Muscle layer of duodenum (tissue), 2 donors: Measurements from ENCODE around the gene PICALM.

Source experiments
- H3K27ac ChIP-seq: one replicate; pipeline ENCODE4 v1.7.0; 2013; ENCODE audit warnings: mild to moderate bottlenecking, low read length
- H3K27me3 ChIP-seq: one replicate; pipeline ENCODE4 v1.7.0; 2013; ENCODE audit warnings: low read depth, mild to moderate bottlenecking, control low read depth, low read length
- H3K36me3 ChIP-seq, 2 donors: one replicate each; pipeline ENCODE4 v1.7.0; 2013; ENCODE audit warnings: low read length in 2 of 2, control low read depth in 1 of 2, mild to moderate bottlenecking in 1 of 2; ENCODE audit not compliant: insufficient read depth in 2 of 2, control insufficient read depth in 1 of 2
- H3K4me1 ChIP-seq, 2 donors: one replicate each; pipeline ENCODE4 v1.7.0; 2013; ENCODE audit warnings: low read length in 2 of 2, mild to moderate bottlenecking in 2 of 2, control low read depth in 1 of 2, moderate library complexity in 1 of 2; ENCODE audit not compliant: insufficient read depth in 2 of 2, control insufficient read depth in 1 of 2
- H3K4me3 ChIP-seq, 2 donors: one replicate each; pipeline ENCODE4 v1.7.0; 2013; ENCODE audit warnings: low read length in 2 of 2, low read depth in 1 of 2, mild to moderate bottlenecking in 1 of 2
- H3K9me3 ChIP-seq, 2 donors: one replicate each; pipeline ENCODE4 v1.7.0; 2013; ENCODE audit warnings: low read length in 2 of 2, control low read depth in 1 of 2, mild to moderate bottlenecking in 1 of 2; ENCODE audit not compliant: control insufficient read depth in 1 of 2
- donor health status: healthy.

The PICALM gene

DNA sequence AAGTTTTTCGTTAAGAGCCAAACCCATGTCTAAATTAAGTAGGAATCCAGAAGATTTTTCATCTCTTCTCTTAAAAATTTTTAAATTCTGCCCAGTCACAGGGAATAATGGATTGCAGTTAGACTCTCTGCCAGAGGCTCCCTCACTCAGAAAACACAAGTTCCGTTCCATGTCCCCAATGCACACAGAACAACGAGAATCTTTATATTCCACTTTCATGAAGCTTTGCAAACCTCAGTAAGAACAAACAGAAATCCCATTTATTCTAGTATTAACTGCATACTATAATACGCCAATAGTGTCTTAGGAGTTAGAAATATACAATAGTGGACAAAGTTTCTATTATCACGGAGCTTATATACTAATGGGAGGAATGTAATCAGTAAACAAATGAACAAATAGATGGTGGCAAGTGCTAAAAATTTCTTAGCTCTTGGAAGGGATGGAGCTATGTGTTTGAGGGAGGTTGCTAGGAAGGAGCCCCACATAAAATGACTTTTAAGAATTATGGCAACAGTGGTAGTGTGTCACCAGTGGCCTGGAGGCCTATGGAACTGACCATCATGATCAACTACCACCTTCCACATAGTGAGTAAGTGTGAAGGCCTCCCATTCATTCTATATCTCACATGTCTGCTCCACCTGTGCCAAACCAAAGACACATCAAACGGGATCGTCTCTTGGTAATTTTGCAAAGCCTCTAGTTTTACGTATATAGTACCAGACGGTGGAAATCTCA is 24.9 kb downstream of the PICALM start:
- no peaks in the 10 kb centered on the region for H3K36me3 ChIP-seq
- peaks cover 18 to 52% of the 10 kb centered on the region in 2 donors for H3K4me1 ChIP-seq
- H3K27me3 ChIP-seq, result no peaks in the 10 kb centered on the region
- H3K9me3 ChIP-seq, result no peaks in the 10 kb centered on the region
- H3K4me3 ChIP-seq, result no peak overlapping the region
- H3K27ac ChIP-seq, result no peak overlapping the region

DNA sequence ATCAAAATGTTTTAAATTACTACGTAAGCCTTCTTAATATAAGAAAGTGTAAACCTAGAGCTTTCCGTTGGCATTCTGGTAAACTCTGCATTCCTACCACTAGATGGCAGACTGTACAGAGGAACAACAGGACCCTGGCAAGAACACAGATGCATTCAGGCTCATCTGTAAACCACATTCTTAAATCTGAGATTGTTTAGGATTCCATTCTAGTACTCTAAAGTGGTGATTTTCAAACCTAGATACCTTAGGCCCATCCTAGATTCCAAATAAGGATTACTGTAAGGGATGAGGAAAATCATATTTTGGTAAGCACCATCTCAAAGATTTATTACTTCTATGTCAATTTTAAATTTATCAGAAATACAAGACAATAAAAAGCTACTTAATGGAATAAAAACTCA is 26.9 kb downstream of the PICALM start:
- Histone ChIP-seq H3K27me3 (no peaks in the 10 kb centered on the region), H3K9me3 (no peaks in the 10 kb centered on the region), H3K36me3 (no peaks in the 10 kb centered on the region), H3K4me1 (peaks cover 14 to 52% of the 10 kb centered on the region in 2 donors), H3K4me3 (peak overlapping the region in 1 of 2 donors; percentile 31), H3K27ac (peak overlapping the region; percentile 68)

DNA sequence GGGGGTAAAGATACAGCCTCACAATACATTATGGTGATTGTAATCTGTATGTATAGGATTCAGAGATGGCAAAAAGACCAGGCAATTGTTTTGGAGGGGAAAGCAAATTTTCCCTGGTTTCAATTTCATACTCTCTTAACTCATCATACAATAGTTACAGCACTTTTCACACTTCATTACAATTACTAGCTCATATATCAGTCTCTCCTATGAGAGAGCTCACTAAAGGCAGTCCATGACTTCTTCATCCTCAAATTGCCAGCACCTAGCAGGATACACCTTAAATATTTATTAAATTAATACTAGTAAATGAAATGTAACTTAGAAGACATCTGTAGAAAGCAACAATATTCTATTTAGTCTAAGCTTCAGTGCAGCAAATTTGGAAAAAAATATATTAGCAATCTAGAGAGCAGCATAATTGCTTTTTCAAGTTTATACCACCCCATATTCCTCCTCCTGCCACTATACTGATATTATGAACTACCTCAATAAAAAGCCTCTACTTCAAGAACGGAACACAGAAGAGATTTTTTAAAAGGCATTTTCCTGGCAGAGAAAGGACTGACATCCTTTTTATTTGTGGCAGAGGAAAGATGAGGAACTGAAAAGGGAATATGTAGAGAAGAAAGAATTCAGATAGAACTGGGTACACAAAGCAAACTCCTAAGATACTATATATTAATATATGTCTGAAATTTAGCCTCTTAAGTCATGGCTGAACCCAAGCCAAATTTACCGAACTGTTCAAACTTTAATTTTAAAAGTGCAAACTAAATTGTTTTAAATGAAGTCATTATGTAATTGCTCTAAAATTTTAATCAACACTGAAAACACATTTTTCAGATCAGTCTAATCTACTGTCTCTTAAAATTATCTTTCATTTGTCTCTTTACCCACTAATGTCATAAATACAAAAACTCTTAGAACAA is 27.7 kb downstream of the PICALM start:
- no peaks in the 10 kb centered on the region for H3K36me3 ChIP-seq
- H3K9me3 ChIP-seq, result no peaks in the 10 kb centered on the region
- H3K27ac ChIP-seq, result peak overlapping the region; percentile 68
- peaks cover 14 to 46% of the 10 kb centered on the region in 2 donors for H3K4me1 ChIP-seq
- no peaks in the 10 kb centered on the region for H3K27me3 ChIP-seq
- peak overlapping the region in 1 of 2 donors; percentile 31 for H3K4me3 ChIP-seq

DNA sequence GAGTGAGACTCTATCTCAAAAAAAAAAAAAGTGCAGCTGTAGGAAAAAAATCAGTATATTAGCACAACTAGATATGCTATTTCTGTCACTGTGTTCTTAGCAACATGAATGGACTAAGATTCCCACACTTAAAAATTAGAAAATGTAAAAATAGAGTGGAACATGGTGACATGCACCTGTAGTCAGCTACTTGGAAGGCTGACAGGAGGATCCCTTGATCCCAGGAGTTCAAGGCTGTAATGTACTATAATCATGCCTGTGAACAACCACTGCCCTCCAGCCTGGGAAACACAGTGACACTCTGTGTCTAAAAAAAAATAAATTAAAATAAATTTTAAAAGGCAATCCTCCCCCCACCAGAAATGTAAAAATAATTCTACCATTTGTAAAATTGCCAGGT is 29.8 kb downstream of the PICALM start:
- H3K27ac ChIP-seq, result no peak overlapping the region
- H3K36me3 ChIP-seq, result no peaks in the 10 kb centered on the region
- H3K27me3 ChIP-seq, result no peaks in the 10 kb centered on the region
- H3K4me1 ChIP-seq, result peaks cover 10 to 42% of the 10 kb centered on the region in 2 donors
- no peaks in the 10 kb centered on the region for H3K9me3 ChIP-seq
- no peak overlapping the region for H3K4me3 ChIP-seq

DNA sequence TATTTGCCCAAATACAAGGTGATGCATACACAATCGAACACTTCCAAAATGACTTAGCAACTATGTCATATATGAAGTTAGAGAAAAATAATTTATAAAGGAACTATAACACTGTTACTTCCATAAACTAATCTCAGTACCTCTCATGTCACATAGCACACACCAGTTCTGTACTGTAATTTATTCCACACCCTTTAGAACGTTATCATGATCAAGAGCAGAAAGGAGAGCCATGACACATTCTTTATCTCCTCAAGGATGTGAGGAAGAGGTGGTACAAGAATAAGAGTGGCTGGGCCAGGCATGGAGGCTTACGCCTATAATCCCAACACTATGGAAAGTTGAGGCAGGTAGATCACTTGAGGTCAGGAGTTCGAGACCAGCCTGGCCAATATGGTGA is 31.1 kb downstream of the PICALM start:
- Histone ChIP-seq H3K9me3 (no peaks in the 10 kb centered on the region), H3K27ac (no peak overlapping the region), H3K4me1 (peaks cover 11 to 29% of the 10 kb centered on the region in 2 donors), H3K4me3 (no peak overlapping the region), H3K27me3 (no peaks in the 10 kb centered on the region), H3K36me3 (no peaks in the 10 kb centered on the region)

DNA sequence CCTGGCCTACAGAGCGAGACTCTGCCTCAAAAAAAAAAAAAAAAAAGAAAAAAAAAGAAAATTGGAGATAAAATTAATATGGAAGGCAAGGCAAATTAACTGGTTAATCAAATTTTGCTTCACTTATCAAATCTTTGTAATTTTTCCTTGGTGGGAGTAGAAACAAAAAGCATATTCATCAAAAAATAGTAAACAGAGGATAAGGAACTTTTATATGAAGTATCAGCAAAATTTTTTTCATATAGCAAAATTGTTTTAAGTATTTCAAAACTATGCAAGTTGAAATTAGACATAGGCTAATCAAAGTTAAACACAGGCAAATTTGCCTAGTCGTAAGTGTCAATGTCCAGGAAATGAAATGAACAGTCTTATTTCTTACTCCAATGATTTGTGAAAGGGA is 33.0 kb downstream of the PICALM start:
- peaks cover 0 to 4% of the 10 kb centered on the region in 2 donors for H3K36me3 ChIP-seq
- H3K27me3 ChIP-seq, result no peaks in the 10 kb centered on the region
- H3K4me3 ChIP-seq, result no peak overlapping the region
- no peak overlapping the region for H3K27ac ChIP-seq
- H3K4me1 ChIP-seq, result peaks cover 11 to 24% of the 10 kb centered on the region in 2 donors
- H3K9me3 ChIP-seq, result no peaks in the 10 kb centered on the region

DNA sequence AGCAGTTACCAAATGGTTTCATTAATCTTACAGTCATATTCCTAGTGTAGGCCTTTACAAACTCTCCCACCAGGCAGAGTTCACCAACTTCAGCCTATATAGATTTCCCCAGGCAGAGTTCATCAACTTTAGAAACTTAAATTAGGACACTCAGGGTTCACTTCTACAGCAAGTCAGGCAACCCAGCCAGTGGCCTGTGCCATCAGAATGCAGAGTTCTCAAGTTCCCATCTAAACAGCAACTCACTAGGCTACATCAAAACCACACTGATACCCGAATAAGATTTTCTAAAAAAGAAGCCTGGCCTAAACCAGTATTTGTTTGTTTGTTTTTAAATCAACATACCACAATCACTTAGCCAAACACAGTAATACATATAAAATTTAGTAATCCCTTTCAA is 33.7 kb downstream of the PICALM start:
- Histone ChIP-seq H3K27me3 (no peaks in the 10 kb centered on the region), H3K4me1 (peaks cover 11 to 18% of the 10 kb centered on the region in 2 donors), H3K4me3 (no peak overlapping the region), H3K27ac (no peak overlapping the region), H3K9me3 (no peaks in the 10 kb centered on the region), H3K36me3 (peaks cover 6 to 11% of the 10 kb centered on the region in 2 donors)

DNA sequence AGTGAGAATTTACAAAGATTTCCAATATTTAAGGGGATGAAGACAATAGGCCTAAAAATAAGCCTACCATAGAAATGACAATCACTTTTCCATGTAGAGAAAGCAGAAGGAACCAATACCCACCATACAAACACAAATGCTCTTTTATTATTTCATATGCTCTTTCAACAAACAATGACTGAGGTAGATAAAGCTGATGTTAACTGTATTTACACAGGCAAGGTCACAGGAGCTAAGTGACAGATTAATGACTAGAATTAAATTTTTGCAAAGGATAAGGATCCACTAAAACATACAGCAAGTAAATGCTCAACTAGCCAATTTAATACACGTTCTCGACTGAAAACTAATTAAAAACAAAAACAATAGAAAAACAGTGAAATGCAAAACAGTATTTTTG is 34.2 kb downstream of the PICALM start:
- Histone ChIP-seq H3K27me3 (no peaks in the 10 kb centered on the region), H3K4me1 (peaks cover 11 to 18% of the 10 kb centered on the region in 2 donors), H3K4me3 (no peak overlapping the region), H3K36me3 (peaks cover 7 to 11% of the 10 kb centered on the region in 2 donors), H3K27ac (no peak overlapping the region), H3K9me3 (no peaks in the 10 kb centered on the region)

DNA sequence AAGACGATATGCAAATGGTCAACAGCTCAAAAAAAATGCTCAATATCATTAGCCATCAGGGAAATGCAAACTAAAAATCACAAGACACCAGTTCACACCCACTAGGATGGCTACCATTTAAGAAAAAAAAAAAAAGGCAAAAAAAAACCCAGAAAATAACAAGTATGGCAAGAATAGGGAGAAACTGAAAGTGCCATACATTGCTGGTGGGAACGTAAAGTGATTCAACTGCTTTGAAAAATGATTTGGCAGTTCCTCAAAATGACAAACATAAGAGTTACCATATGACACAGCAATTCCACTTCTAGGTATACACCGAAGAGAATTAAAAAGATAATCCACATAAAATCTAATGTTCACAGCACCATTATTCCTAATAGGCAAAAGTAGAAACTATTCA is 47.5 kb downstream of the PICALM start:
- H3K4me3 ChIP-seq, result no peak overlapping the region
- no peaks in the 10 kb centered on the region for H3K4me1 ChIP-seq
- no peaks in the 10 kb centered on the region for H3K9me3 ChIP-seq
- no peak overlapping the region for H3K27ac ChIP-seq
- no peaks in the 10 kb centered on the region for H3K27me3 ChIP-seq
- H3K36me3 ChIP-seq, result peaks cover 30 to 51% of the 10 kb centered on the region in 2 donors

DNA sequence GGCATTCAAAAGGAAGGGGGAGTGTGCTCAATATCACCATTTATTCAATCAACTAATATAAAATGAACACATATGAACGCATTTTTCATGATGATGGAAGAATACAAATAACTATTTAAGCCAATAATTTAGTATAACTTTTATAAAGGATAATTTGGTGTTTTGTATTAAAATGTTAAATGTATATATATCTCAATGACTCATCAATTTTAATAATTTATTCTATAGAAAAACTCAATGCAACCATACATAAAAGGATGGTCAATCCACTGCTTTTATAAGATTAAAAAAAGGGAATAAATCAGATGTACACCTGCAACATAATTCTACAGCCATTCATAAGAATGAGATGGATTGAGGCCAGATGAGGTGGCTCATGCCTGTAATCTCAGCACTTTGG is 50.6 kb downstream of the PICALM start:
- Histone ChIP-seq H3K36me3 (peaks cover 21 to 22% of the 10 kb centered on the region in 2 donors), H3K27ac (no peak overlapping the region), H3K9me3 (no peaks in the 10 kb centered on the region), H3K27me3 (no peaks in the 10 kb centered on the region), H3K4me1 (no peaks in the 10 kb centered on the region), H3K4me3 (no peak overlapping the region)

DNA sequence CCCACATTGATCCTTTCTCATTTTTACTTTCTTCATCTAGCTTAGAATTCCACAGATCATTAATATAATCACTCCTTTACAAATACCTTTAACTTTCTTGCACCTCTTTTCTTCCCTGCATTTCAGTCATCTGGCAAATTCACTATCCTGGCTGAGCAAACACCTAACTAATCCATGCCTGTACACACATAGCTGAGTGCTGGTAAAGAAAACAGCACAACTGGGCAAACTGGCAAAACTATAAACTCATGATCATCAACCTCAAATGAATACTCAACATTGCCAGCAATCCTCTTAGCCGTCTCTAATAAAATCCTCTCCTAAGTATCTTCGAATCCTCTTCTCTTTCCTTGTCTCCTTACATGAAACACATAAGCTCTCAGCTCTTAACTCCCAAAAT is 52.4 kb downstream of the PICALM start:
- Histone ChIP-seq H3K4me3 (no peak overlapping the region), H3K27ac (no peak overlapping the region), H3K27me3 (no peaks in the 10 kb centered on the region), H3K36me3 (peaks cover 15 to 21% of the 10 kb centered on the region in 2 donors), H3K9me3 (no peaks in the 10 kb centered on the region), H3K4me1 (no peaks in the 10 kb centered on the region)
